Activated CD4-positive, alpha-beta T cell treated with anti-CD3 and anti-CD28 coated beads for 1 hour (primary cell): ENCODE measurements around the gene HIRA.
A peak's percentile ranks its signal among the peaks of the same experiment; 100 is the strongest.
"Not testable (repeated sequence)": the region's sequence is repeated elsewhere in the genome, so short reads cannot be mapped to it uniquely, and the experiment has no call there.

Experiments
- DNase-seq: peaks from one replicate; pipeline ENCODE4 v3.0.0-alpha.2; 2020

The HIRA gene

DNA sequence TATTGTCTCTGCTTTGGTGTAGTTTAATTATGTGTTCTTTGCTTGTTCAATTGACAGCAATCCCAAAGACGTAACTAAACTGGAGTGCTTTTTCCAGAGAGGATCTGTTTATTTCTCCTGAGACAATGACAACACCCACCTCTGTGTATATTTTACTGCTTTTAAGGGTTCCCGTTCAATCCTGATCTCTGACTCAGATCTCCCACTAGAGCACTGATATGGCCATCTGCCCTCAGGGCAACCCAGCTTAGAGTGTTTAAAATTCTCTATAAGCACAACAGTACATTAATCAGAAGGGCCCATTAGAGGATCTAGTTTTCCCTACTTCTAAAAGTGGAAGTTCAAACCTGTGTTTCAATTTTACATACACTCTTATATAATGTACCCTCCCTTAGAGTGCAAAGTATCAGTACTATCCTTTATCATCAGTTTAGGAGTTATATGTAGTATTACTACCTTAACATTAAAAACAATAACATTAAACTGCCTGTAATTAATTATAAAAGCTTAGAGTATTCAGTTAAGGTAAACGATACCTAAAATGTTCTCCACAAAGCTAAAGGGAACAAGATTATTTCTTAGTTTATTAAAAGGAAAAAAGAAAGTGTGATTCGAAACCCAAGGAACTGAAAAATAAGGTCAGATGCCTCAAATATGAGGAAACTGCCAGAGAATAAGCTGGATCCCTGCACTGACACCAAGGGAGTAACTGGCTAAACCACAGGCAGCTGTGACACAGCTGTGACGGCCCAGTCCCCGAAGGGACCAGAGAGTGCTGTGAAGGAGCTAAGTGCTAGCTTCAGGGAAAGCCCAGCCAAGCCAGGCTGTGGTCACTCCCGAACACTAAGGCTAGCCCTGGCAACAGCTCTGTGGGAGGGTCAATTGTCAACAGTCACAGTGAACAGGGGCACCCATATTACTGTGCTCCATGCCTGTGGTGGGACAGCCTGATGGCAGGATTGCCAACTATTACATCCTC is 32.2 kb upstream of the HIRA start:
- DNase-seq: no peak

DNA sequence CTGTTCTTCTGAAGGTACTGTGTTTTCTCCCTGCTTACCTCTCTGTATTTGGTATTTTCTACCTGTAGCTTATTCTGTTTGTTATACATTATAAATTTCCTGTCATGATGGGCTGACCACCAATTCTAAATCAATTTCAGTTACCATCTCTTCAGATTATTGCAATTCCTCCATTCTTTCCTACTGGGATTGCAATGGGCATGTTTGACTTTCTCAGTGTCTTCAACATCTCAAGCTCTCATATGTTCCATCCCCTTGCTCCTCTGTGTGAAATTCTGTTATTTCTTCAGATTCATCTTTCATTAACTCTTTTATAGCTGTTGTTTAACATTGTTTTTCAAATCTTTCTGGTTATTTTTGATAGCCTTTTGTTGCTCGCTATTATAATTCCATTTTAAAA is 31.5 kb upstream of the HIRA start:
- DNase-seq: no peak

DNA sequence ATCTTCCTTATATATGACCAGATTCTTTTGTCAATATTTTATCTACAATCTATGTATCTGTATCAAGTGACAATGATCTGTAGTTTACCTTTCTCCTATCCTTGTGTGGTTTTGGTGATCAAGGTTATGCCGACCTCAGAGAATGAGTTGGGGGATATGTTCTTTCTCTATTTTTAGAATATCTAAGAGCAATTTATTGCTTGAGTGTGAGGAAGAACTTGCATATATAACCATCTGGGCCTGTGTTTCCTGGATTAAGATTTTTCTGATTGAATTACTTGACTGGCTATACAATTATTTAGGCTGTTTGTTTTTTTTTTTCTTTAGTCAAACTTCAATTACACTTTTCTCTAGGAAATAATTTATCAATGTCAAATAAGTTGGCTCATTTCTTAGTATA is 30.0 kb upstream of the HIRA start:
- no peak for DNase-seq

DNA sequence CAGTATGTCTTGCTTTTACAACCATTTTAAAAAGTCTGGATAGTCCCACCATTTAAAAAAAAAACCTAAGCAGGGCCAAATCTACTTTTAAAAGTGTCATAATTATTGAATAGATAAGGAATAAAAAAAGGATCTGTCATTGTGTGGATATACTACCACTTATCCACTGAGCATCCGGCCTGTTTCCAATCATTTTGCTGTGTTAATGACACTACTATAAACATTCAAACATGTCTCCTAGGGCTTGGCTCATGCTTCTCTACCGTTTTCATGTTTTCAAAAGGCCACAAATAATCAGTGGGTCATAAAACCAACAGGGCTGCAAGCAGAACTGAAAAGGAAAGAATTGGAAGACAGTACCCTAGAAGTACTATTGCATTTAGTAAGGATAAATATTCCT is 28.5 kb upstream of the HIRA start:
- DNase-seq: no peak

DNA sequence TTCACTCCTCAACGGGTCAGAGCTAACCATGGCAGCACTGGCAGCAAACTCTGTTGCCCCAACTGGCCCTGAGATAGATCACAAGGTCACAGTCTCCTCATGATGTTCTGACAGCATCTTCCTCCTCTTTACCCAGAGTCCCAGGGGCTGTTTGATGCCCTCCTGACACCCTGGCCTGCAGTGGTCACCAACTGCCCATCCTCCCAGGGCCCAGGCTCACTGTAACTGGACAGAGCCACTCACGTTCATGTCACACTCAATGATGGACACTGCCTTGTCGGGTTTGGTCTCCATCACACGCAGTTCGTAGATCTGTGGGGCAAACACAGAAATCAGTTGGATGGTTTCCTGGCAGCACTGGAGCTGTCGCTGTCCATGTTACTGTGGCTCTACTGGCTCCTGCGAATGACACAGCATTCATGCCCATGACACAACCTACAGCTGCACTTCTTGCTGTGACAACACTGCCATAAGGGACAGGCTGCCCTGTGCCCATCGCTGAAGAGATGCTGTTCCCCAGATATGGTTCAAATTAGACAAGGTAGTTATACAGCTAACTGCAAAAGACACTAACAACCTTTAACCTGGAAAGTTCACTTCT is 26.4 kb upstream of the HIRA start:
- no peak for DNase-seq

DNA sequence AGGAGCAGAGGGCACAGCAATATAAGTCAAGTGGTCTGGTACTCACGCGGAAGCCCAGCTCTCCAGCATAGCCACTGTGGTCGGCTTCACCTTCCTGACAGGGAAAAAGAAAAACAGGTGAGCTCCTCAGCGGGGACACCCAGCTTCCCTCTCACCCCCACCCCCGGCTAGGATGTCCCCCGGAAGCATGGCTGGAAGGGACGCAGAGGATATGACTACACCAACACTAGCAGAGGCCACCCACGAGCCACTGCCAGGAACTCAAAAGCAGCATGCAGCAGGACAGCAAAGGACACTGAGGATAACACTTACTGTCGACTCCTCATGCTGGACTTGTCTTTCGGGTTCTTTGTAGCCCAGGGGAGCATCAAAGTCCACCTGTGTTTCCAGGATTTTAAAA is 25.0 kb upstream of the HIRA start:
- no peak for DNase-seq

DNA sequence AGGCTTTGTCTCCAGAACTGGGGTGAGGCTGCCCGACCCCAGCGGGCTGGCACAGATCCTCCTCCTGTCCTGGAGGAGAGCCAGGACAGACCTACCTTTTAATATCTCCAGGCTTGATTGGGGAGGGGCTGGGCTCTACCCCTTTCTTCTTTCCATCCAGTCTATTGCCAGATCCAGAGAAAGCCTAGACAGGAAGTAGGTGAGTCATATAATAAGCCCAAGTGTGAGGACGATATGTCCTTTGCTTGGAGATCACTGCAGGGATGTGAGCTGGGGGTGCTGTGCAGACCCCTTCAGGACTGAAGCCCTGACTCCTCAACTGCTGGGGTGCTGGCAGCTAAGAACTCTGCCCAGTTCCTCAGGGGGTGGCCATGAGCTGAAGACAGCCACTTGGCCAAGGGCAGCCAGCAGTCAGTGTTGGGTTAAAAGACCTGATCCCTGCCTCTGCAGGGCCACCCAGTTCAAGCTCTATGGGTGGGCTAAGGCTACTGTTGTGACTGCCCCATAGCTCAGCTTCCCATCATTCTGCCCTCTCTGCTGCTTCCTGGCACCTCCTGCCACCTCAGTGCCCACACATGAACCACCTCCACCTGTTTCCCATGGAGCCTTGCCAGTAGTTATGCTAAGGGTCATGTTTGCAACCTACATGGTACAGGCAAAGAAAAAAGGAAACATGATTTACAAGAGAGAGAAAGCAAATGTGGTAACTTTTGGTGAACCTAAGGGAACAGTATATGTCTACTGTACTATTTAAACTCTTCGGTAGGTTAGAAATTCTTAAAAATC is 24.2 kb upstream of the HIRA start:
- no peak for DNase-seq

DNA sequence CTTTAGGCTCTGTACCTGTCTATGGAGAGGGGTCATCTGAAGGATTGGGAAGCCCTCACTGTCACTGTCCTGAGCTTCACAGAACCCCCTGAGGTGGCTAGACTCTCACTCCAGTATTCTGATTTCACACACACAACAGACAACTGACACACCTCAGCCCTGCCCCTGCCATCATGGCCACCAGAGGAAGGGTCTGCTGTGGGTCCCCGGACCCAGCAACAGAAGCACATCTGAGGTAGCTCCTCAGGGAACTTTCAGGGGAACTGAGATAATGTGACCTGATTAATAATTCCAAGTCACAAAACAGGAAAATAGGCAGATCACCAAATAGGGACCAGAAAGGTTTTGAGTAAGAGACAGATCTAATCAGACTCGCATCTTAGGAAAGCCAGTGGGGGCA is 23.5 kb upstream of the HIRA start:
- no peak for DNase-seq

DNA sequence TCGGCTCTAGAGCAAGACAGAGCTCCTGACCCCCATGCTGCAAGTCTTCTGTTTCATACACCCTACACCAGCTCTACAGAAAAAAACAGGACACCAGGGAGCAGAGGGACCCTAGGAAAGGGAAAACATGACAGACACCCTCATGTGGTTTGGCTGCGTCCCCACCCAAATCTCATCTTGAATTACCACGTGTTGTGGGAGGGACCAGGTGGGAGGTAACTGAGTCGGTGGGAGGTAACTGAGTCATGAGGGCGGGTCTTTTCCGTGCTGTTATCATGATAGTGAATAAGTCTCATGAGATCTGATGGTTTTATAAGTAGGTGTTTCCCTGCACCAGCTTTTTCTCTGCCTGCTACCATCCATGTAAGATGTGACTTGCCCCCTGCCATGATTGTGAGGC is 22.6 kb upstream of the HIRA start:
- DNase-seq: no peak

DNA sequence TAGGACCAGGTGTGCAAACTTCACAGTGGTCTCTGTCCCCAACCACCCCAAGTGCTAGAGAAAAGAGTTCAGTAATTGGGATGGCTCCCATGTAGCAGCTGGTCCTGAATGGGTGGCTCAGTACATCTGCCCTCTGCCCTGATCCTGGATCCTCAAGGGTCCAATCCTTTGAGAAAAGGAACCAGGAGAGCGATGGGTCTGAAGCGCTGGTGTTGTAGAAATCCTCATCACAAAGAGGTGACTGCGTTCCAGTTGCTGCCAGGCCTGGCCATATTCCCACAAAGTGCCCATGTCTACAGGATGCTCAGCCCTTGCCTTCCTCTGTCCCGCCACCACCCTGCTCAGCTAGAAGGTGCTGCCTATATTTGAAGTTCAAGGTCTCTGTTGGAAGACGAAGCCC is 22.2 kb upstream of the HIRA start:
- no peak for DNase-seq

DNA sequence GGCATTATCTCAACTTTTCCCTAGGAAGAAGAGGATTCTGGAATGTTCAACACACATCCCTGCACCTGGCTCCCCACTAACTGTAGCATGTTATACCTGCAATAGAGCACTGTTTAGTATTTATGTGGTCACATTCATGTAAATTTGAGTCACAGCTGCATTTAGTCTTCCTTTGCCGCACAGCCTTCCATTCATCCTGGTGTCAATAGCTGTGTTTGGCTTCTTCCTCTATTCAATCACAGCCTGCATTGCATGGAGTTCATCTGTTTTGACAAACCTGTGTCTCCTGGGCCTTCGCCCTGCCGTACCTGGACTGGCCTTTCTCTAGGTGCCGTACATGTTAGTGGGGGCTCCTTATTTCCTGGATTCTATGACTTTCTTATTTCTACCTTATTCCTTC is 20.0 kb upstream of the HIRA start:
- no peak for DNase-seq

DNA sequence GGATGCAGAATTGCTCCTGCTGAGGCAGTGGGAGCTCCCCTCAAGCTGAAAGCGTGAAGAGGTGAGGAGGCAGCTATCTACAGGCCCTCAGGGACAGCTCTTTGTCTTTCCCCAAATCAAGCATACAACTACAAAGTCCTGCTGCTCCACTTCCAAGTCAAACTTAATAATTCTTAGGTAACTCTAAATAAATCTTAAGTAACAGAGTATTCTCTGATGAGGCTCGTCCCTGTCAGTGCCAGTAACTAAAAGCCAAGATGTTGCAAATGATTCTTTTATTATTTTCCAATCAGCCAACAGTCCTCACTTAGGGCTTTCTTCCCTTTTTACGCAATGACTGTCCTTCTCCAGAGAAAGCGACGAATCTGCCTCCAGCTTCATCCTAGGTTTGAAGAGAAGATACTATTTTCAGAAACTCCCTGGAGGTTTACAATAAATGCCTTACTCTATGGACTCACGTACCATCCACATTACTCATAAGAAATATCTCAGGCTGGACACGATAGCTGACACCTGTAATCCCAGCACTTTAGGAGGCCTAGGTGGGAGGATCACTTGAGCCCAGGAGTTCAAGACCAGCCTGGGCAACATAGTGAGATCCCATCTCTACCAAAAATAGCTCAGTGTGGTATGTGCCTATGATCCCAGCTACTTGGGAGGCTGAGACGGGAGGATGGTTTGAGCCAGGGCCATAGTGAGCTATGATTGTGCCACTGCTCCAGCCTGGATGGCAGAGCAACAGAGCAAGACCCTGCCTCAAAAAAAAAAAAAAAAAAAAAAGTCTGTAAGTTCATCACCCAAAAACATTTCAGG is 19.0 kb upstream of the HIRA start:
- DNase-seq: no peak

DNA sequence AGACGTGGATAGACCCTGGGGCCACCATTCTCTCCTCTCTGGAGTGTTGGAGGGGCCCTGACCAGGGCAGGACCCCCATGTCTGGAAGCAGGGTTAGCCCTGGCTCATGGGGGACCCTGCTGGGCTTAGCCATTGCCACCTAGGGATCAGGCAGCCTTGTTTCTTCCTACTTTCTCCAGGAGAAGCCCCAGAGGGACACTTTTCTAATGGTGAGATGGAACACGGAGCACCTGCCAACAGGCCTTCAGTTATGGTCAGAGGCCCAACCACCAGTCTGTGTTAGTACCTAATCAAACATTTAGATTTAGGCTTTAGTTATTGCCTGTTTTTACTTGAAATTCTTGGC is 17.9 kb upstream of the HIRA start:
- DNase-seq: no peak

DNA sequence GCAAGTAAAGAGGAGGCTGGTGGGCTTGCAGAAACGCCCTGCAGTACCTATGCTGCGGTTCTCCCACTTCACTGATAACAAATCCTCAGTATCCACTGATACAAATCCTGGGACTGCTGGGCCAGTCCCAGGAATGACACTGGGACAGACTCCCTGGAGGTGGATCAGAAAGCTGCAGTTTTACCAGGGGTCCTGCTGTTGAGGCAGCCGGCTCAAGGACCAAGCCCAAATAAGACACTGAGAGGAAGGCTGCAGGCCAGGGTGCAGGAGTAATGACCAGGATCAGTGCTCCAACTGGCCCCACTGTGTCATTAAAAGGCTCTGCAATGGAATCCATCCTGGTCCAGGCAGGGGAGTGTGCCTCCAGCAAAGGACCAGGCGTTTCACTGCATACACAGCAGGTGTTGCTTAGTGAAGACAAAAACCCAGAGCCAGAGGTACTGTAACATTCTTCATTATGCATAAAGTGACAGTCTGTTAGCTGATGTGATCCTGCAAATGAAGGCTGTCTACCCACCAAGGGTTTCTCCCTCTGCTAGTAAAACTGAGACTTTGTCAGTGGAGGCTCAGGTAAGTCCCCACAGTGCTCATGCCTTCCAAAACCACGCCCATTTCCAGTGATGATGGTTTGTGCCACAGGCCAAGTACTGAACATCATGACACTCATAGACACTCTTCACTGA is 17.3 kb upstream of the HIRA start:
- DNase-seq: no peak

DNA sequence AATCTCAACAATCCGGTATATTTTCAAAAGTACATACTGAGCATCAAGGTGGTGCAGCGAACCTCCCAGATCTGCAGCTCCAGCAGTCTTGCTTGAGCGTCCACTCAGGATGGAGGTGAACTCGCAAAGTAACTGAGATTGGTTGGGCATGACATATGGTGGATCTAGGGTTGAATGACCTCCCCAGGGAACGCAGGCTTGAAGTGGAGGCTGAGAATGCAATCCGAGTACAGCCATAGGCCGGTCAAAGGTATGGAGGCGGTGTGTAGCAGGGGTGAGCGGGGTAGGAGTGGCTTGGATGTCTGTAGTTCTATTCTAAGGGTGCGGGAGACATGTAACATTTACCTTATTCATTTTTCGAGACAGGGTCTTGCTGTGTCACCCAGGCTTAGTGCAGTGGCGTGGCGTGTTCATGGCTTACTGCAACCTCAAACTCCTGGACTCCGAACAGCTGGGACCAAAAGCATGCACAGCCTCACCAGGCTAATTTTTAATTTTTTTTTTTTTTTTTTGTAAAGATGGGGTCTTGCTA is 16.6 kb upstream of the HIRA start:
- no peak for DNase-seq

DNA sequence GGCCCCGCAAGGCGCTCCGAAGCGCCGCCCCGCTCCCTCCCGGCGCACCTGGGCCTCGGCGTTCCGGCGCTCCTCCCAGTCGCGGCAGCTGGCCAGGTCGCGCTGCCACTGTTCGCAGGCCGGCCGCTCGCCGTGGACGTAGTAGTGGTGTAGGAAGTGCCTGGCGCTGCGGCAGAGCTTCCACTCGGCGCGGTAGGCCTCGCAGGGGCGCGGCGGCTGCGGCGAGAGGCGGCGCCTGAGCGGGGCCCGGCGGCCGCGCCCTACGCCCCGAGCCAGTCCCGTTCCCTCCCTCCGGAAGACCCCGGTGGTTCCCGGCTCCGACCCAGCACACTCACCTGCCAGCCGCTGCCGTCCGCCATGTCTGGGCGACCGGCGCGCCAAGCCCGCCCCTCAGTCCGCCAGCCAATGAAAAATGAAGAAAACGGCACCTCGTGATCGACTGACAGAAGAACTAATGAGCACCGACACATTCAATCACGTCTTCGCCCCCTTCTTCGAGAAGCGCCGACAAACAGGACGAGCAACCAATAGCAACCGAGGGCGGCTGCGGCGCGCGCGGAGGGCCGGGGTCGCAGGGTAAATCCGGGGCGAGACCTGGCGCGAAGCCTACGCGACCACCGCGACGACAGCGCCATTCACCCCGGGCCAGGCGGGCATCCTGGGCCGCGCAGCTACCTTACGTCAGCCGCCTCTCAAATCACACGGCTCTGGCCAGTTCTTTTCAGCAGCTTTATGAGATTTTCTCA is 16.0 kb upstream of the HIRA start, which contains the start of gene C22orf39:
TSS of gene C22orf39 (minus strand) at position 382 of the 746 bp plus-strand sequence. CDS start at position 359, 23 bp downstream.
- DNase-seq: peak; percentile 80

DNA sequence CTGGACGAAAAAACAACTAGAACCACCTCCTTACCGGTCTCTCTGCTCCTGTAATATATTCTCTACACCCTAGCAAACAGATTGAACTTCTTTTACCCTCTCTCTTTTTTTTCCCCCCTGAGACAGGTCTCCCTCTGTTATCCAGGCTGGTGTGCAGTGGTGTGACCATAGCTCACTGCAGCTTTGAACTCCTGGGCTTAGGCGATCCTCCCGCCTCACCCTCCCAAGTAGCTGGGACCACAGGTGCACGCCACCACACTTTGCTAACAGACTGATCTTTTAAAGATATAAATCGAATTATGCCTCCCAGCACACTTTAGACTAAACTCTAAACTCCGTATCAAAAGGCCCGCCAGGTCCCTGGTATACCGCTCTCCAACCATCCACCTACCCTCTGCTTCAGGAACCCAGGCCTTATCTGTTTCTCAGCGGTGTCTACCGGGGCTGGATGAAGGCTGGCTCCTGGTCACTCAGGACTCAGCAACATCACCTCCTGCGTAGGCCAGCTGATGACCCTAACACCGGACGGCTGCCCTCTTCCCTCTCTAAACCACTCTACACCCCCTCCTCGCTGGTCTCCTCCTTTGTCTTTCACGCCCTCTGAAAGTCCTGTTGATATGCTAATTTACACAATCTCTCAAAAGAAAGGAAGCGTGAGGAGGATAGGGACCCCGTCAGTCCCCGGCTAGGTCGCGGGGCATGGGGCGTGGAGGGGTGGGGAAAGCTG is 15.2 kb upstream of the HIRA start:
- no peak for DNase-seq

DNA sequence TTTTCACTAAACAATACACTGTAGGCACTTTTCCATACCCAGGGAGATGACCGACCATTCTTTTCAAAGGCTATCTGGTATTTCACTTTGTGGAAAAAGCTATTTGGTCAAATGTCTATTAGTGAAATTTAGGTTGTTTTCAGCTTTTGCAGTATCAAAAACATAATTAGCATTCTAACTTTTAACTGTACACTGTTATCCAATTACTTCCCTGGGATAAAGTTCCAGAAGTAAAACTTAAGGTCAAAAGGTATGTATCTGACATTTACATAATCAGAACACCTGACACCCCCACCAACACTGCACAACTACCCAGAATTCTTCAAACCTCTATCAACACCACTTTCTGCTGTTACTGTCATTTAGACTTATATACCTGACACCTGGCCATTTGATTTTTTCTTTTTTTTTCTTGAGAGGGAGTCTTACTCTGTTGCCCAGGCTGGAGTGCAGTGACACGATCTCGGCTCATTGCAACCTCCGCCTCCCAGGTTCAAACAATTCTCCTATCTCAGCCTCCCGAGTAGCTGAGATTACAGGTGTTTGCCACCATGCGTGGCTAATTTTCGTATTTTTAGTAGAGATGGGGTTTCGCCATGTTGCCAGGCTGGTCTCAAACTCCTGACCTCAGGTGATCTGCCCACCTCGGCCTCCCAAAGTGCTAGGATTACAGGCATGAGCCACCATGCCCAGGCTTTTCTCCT is 13.9 kb upstream of the HIRA start:
- DNase-seq: not testable (repeated sequence)

DNA sequence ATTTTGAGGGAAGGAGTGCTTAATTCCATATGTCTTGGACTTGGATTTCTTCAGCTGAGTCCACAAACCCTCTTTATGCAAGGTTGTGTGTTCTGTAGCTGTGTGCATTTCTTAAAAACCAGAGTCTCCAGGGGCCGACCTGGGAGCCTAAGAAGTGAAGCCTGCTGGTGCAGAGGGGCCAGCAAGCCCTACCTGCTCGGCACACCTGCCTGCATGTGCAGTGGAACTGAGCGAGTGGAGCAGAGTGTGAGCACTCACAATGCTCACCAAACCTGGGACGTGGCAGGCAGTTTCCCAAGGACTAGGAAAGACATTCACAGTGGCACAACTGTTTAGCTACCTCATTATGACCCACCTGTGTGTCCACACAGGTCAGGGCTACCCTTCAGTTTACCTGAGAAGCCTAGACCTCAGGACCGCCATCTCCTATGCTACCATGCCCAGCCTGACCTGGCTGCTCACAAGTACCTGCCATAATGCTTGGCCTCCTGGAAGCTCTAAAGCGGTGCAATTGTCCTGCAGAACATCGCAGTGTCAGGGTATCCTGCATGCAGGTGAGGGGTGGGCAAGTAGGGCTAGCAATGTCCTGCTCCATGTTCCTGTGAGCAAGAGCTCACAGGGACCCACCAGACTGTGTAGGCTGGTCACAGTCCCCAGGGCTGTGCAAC is 12.1 kb upstream of the HIRA start:
- DNase-seq: no peak
